Upper lobe of left lung (tissue), 6 donors: ENCODE results near the gene DCAF4. TPM values are rescaled to one million over a fixed set of nuclear protein-coding genes. Genes with fewer than 3 reads are reported as not detected.

Source experiments
- ATAC-seq, 2 donors: fragments of 200-7000 bp; cut with Tn5 transposase; one replicate each; pipeline ENCODE4 v1.9.1; 2022; ENCODE audit warnings: mild to moderate bottlenecking in 2 of 2, moderate library complexity in 2 of 2; ENCODE audit not compliant: low FRiP score in 2 of 2
- DNase-seq, 2 donors: peaks; one replicate each; pipeline ENCODE4 v3.0.0-alpha.2; 2019 to 2020
- H3K27ac ChIP-seq, 4 donors: fragments of 200-600 bp; sonication (generic); one replicate each; pipeline ENCODE4 v1.5.1; 2016 to 2019
- H3K27me3 ChIP-seq, 4 donors: fragments of 200-600 bp; sonication (generic); one replicate each; pipeline ENCODE4 v1.5.1; 2017 to 2019
- H3K36me3 ChIP-seq, 4 donors: fragments of 200-600 bp; sonication (generic); one replicate each; pipeline ENCODE4 v1.5.1; 2016 to 2019
- H3K4me1 ChIP-seq, 4 donors: fragments of 200-600 bp; sonication (generic); one replicate each; pipeline ENCODE4 v1.5.1; 2018 to 2019
- H3K4me3 ChIP-seq, 4 donors: fragments of 200-600 bp; sonication (generic); one replicate each; pipeline ENCODE4 v1.5.1; 2017 to 2019; ENCODE audit warnings: mild to moderate bottlenecking in 2 of 4, moderate library complexity in 1 of 4
- H3K9me3 ChIP-seq, 4 donors: fragments of 200-600 bp; sonication (generic); one replicate each; pipeline ENCODE4 v1.5.1; 2018 to 2019
- EP300 ChIP-seq, 4 donors: sonication (generic); formaldehyde crosslinking; IDR thresholded peaks; one replicate each; pipeline ENCODE4 v1.5.1; 2017; ENCODE audit warnings: antibody characterized with exemption in 4 of 4, control low read depth in 2 of 4
- POLR2A ChIP-seq, 4 donors: fragments of 450-650 bp; IDR thresholded peaks; one replicate each; pipeline ENCODE4 v1.5.1; 2016 to 2017; ENCODE audit warnings: antibody characterized with exemption in 4 of 4, mild to moderate bottlenecking in 2 of 4
- POLR2AphosphoS5 ChIP-seq, 2 donors: sonication (generic); formaldehyde crosslinking; IDR thresholded peaks; one replicate each; pipeline ENCODE4 v1.5.1; 2017; ENCODE audit warnings: antibody characterized with exemption in 2 of 2
- WGBS, 2 donors: methylation state at CpG; one replicate each; pipeline ENCODE4 v1.1.5; 2017 to 2018; 5-methylcytosine and 5-hydroxymethylcytosine counted together
- total RNA-seq, 6 donors: library from RNA; depleted of rRNA in 4 of 6; stranded (reverse); fragments of >200 nt in 4 of 6; gene quantifications; one replicate each; pipeline versions ENCODE4 v1.1.0 to v1.2.1, GENCODE V29; 2016 to 2021
- TF ChIP-seq, protein P1 (sequence below), 6 experiments: fragments of 450-650 bp in 4 of 6; fragments of 200-600 bp in 2 of 6; sonication (generic) in 2 of 6; IDR thresholded peaks; one replicate each; pipeline ENCODE4 v1.5.1; 2016 to 2019; ENCODE audit warnings: antibody characterized with exemption in 6 of 6
- donor health status: DM: no; HTN: no; CAD: no; lungs with moderate emphysema.
- donor health status: DM: no; HTN: yes; CAD: no; lungs with severe emphysema.

DCAF4 gene
- total RNA-seq, 6 donors from 2014 or later = 15.4 to 46.1 (median 19.0) TPM

DNA sequence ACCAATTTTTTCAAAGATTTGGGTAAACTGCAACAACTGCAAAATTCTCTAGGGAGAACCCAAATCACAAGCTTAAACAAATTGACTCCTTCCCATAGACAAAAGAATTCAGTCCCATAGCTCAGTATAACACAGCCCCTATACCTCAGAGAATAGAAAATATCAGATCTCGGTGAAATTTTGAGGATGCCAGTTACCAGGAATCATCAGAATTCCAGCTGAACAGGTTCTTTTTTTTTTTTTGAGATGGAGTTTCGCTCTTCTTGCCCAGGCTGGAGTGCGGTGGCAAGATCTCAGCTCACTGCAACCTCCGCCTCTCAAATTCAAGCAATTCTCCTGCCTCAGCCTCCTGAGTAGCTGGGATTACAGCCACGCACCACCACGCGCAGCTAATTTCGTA is 63.9 kb downstream of the DCAF4 start:
- WGBS, 2 donors = 96% methylated on average over 8 of the region's 8 CpGs

DNA sequence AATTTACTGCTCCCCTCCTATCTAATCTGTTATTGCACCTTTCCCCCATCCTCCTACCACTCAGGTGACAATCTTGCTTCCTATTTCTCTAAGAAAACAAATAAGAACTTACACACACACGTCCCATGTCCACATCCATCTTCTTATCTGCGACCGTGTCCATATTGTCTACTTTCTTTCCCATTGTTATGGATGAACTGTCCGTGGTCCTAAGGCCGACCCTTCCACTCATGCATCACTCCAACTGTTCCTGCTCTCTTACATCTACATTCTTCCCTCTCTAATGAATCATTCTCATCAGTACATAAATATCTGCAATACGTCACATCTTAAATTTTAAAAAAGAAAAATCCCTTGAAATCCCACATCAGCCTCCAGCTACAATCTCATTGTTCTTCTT is 70.7 kb downstream of the DCAF4 start:
- ATAC-seq = no peak
- peaks cover 18 to 64% (median 42%) of the 10 kb centered on the region in 4 donors for H3K36me3 ChIP-seq
- WGBS, 2 donors = 87 to 88% methylated on average over 6 of the region's 6 CpGs

More for the DNA sequence above, 63.9 kb downstream of the DCAF4 start:
- Histone ChIP-seq H3K27ac (no peak overlapping the region), H3K4me1 (no peaks in the 10 kb centered on the region), H3K4me3 (no peak overlapping the region), H3K36me3 (peaks cover 0 to 72% (median 36%) of the 10 kb centered on the region in 4 donors), H3K27me3 (no peaks in the 10 kb centered on the region), H3K9me3 (no peaks in the 10 kb centered on the region)
- no peak for TF ChIP-seq POLR2A (IDR thresholded peaks at IDR 0.05)
- no peak for TF ChIP-seq EP300 (IDR thresholded peaks at IDR 0.05)
- TF ChIP-seq, protein P1, sequence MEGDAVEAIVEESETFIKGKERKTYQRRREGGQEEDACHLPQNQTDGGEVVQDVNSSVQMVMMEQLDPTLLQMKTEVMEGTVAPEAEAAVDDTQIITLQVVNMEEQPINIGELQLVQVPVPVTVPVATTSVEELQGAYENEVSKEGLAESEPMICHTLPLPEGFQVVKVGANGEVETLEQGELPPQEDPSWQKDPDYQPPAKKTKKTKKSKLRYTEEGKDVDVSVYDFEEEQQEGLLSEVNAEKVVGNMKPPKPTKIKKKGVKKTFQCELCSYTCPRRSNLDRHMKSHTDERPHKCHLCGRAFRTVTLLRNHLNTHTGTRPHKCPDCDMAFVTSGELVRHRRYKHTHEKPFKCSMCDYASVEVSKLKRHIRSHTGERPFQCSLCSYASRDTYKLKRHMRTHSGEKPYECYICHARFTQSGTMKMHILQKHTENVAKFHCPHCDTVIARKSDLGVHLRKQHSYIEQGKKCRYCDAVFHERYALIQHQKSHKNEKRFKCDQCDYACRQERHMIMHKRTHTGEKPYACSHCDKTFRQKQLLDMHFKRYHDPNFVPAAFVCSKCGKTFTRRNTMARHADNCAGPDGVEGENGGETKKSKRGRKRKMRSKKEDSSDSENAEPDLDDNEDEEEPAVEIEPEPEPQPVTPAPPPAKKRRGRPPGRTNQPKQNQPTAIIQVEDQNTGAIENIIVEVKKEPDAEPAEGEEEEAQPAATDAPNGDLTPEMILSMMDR (IDR thresholded peaks at IDR 0.05) = no peak
- TF ChIP-seq POLR2AphosphoS5 (IDR thresholded peaks at IDR 0.05) = no peak
- ATAC-seq (no peak), DNase-seq (no peak)

DNA sequence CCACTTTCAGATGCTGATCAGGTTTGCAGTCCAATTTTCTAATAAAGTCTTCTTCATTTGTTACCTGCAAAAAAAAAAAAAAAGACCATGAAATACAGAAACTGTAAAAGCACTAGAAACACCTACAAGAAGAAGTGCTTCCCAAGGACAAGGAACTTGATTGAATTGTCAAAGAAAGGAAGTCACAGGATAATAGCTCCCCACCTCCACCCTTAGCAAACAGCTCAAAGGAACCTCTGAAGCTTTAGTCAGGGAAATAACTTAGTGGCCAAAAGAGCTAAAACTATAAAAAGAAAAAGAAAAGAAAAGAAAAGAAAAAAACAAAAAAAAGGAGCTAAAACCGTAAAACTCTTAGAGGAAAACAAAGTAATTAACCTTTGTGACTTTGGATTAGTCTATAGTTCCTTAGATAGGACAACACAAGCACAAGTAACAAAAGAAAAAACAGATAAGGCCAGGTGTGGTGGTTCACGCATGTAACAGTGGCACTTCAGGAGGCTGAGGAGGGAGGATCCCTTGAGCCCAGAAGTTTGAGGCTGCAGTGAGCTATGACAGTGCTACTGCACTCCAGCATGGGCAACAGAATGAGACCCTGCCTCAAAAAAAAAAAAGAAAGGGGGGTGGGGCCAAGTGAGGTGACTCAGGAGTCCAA is 72.1 kb downstream of the DCAF4 start:
- Histone ChIP-seq H3K4me1 (no peaks in the 10 kb centered on the region), H3K4me3 (no peak overlapping the region), H3K27ac (no peak overlapping the region), H3K9me3 (no peaks in the 10 kb centered on the region), H3K36me3 (peaks cover 18 to 49% (median 32%) of the 10 kb centered on the region in 4 donors), H3K27me3 (no peaks in the 10 kb centered on the region)
- ATAC-seq (no peak), DNase-seq (no peak)
- TF ChIP-seq POLR2A (IDR thresholded peaks at IDR 0.05) = no peak
- no peak for TF ChIP-seq POLR2AphosphoS5 (IDR thresholded peaks at IDR 0.05)
- TF ChIP-seq, protein P1 (IDR thresholded peaks at IDR 0.05) = no peak
- no peak for TF ChIP-seq EP300 (IDR thresholded peaks at IDR 0.05)
- 89 to 96% methylated on average over 2 of the region's 2 CpGs for WGBS, 2 donors

More for the DNA sequence above, 70.7 kb downstream of the DCAF4 start:
- Histone ChIP-seq H3K27ac (no peak overlapping the region), H3K9me3 (no peaks in the 10 kb centered on the region), H3K4me1 (no peaks in the 10 kb centered on the region), H3K4me3 (no peak overlapping the region), H3K27me3 (no peaks in the 10 kb centered on the region)
- TF ChIP-seq EP300 (IDR thresholded peaks at IDR 0.05) = no peak
- no peak for TF ChIP-seq POLR2AphosphoS5 (IDR thresholded peaks at IDR 0.05)
- TF ChIP-seq, protein P1 (IDR thresholded peaks at IDR 0.05) = no peak
- TF ChIP-seq POLR2A (IDR thresholded peaks at IDR 0.05) = no peak
- DNase-seq = no peak

DNA sequence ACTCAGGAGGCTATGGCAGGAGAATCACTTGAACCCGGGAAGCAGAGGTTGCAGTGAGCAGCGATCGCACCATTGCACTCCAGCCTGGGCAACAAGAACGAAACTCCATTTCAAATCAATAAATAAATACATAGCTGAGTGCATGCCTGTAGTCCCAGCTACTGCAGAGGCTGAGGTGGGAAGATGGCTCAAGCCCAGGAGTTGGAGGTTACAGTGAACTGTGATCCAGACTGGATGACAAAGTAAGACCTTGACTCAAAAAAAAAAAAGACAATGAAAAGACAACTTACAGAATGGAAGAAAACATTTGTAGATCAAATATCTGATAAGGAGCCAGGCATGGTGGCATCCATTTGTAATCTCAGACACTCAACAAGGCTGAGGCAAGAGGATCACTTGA is 73.1 kb downstream of the DCAF4 start:
- Histone ChIP-seq H3K27me3 (no peaks in the 10 kb centered on the region), H3K27ac (no peak overlapping the region), H3K9me3 (no peaks in the 10 kb centered on the region), H3K36me3 (peaks cover 18 to 48% (median 30%) of the 10 kb centered on the region in 4 donors), H3K4me3 (no peak overlapping the region), H3K4me1 (no peaks in the 10 kb centered on the region)
- 98% methylated on average over 4 of the region's 4 CpGs for WGBS, 2 donors
- no peak for TF ChIP-seq POLR2AphosphoS5 (IDR thresholded peaks at IDR 0.05)
- TF ChIP-seq, protein P1 (IDR thresholded peaks at IDR 0.05) = no peak
- no peak for TF ChIP-seq EP300 (IDR thresholded peaks at IDR 0.05)
- TF ChIP-seq POLR2A (IDR thresholded peaks at IDR 0.05) = no peak
- no peak for ATAC-seq
- DNase-seq = no peak

DNA sequence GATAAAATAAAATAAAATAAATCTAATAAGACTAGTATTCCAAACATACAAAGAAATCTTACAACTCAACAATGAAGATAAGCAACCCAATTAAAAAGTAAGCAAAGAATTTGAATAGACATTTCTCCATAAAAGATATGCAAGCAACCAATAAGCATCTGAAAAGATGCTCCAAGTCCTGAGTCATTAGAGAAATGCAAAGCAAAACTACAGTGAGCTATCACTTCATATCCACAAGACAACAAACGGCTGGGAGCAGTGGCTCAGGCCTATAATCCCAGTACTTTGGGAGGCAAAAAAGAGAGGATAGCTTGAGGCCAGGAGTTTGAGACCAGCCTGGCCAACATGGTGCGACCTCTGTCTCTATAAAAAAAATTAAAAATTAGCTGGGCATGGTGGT is 73.8 kb downstream of the DCAF4 start:
- TF ChIP-seq POLR2A (IDR thresholded peaks at IDR 0.05) (no peak), POLR2AphosphoS5 (IDR thresholded peaks at IDR 0.05) (no peak), EP300 (IDR thresholded peaks at IDR 0.05) (no peak)
- TF ChIP-seq, protein P1 (IDR thresholded peaks at IDR 0.05) = no peak
- Histone ChIP-seq H3K36me3 (peaks cover 18 to 40% (median 28%) of the 10 kb centered on the region in 4 donors), H3K4me3 (no peak overlapping the region), H3K27me3 (no peaks in the 10 kb centered on the region), H3K4me1 (no peaks in the 10 kb centered on the region), H3K9me3 (no peaks in the 10 kb centered on the region), H3K27ac (no peak overlapping the region)
- DNase-seq = no peak
- 90 to 92% methylated on average over 2 of the region's 2 CpGs for WGBS, 2 donors
- no peak for ATAC-seq
